Esophagus squamous epithelium (tissue), 4 donors: ENCODE results near the gene RUSF1.

Source experiments
- CTCF ChIP-seq, 6 experiments: fragments of 450-650 bp in 4 of 6; fragments of 200-600 bp in 2 of 6; sonication (generic) in 2 of 6; IDR thresholded peaks; one replicate each; pipeline ENCODE4 v1.5.1; 2016 to 2019; ENCODE audit warnings: antibody characterized with exemption in 6 of 6, mild to moderate bottlenecking in 4 of 6, moderate library complexity in 4 of 6
- POLR2A ChIP-seq, 4 donors: fragments of 450-650 bp; IDR thresholded peaks; one replicate each; pipeline ENCODE4 v1.6.1; 2017; ENCODE audit warnings: antibody characterized with exemption in 4 of 4, mild to moderate bottlenecking in 4 of 4, moderate library complexity in 3 of 4

- TF ChIP-seq POLR2A (IDR thresholded peaks at IDR 0.05) (no peak), CTCF (IDR thresholded peaks at IDR 0.05) (no peak)
These were observed 9.7 kb upstream of the RUSF1 start for GRCh38 chr16:31517800-31518402.
